ENCODE results near the gene PPM1M. TPM values are rescaled to one million over a fixed set of nuclear protein-coding genes. Genes with fewer than 3 reads are reported as not detected.
A peak's percentile ranks its signal among the peaks of the same experiment; 100 is the strongest.

PPM1M gene
- total RNA-seq, 2 donors from 2014 or later, result 22.4 to 33.2 TPM

- Histone ChIP-seq H3K9me3 (no peaks in the 10 kb centered on the region), H3K27me3 (replicated peaks; ENCODE audit: insufficient read depth) (no peaks in the 10 kb centered on the region), H3K36me3 (no peaks in the 10 kb centered on the region), H3K27ac (no peak overlapping the region), H3K4me3 (no peak overlapping the region), H3K4me1 (replicated peaks) (peaks cover 10% of the 10 kb centered on the region)
- DNase-seq (ENCODE audit: low spot score), result no peak
- 70% methylated on average over 1 of the region's 1 CpG for WGBS
- intact Hi-C loops (cut with DNase I), result no loop called here
- no peak for TF ChIP-seq POLR2A (IDR thresholded peaks at IDR 0.05)
- no peak for TF ChIP-seq POLR2AphosphoS5 (IDR thresholded peaks at IDR 0.05)
- TF ChIP-seq, protein P1, sequence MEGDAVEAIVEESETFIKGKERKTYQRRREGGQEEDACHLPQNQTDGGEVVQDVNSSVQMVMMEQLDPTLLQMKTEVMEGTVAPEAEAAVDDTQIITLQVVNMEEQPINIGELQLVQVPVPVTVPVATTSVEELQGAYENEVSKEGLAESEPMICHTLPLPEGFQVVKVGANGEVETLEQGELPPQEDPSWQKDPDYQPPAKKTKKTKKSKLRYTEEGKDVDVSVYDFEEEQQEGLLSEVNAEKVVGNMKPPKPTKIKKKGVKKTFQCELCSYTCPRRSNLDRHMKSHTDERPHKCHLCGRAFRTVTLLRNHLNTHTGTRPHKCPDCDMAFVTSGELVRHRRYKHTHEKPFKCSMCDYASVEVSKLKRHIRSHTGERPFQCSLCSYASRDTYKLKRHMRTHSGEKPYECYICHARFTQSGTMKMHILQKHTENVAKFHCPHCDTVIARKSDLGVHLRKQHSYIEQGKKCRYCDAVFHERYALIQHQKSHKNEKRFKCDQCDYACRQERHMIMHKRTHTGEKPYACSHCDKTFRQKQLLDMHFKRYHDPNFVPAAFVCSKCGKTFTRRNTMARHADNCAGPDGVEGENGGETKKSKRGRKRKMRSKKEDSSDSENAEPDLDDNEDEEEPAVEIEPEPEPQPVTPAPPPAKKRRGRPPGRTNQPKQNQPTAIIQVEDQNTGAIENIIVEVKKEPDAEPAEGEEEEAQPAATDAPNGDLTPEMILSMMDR (IDR thresholded peaks at IDR 0.05), result no peak
Observed at GRCh38 chr3:52242039-52242438, 3.5 kb upstream of the PPM1M start.

DNA sequence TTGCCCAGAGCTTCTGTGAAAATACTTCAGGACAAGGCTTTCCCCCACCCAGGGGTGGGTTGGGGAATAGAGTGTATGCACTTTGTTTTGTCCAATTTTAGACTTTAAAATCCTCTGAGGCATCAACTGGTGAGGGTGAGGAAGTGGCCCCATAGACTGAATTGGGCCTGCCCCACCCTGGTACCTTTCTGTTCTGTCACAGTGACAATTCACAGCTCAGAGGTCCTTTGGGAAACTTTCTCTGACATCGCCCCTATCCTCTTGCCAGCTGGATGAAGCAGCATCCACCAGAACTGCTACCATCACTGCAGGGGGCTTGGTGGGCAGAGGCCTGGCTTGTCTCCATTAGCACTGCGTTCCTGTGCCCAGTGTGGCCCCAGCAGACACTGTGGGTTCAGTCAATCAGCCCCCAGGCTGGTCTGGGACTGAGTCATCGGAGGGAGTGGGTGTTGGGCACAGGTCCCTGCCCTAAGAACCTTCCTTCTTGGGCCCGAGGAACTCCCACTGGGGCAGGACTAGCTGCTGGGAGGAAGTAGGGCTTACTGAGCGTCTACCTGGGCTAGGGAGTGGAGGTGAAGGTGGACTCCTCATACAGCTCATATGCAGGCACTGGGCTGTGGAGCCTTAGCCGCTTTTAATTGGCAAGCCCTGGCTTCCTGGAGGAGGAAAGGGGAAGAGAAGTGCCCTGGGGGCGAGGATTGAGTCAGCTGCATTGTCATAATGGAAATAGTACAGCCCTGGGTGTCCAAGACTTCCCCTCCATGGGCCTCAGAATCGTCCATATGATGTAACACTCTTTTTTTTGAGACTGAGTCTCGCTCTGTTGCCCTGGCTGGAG is 1.5 kb upstream of the PPM1M start:
- no peak overlapping the region for H3K4me3 ChIP-seq
- no peaks in the 10 kb centered on the region for H3K27me3 ChIP-seq (replicated peaks; ENCODE audit: insufficient read depth)
- intact Hi-C loops (cut with DNase I), result no loop called here
- TF ChIP-seq POLR2AphosphoS5 (IDR thresholded peaks at IDR 0.05) (no peak), POLR2A (IDR thresholded peaks at IDR 0.05) (no peak)
- TF ChIP-seq, protein P1 (IDR thresholded peaks at IDR 0.05), result no peak
- H3K27ac ChIP-seq, result no peak overlapping the region
- H3K9me3 ChIP-seq, result no peaks in the 10 kb centered on the region
- no peaks in the 10 kb centered on the region for H3K36me3 ChIP-seq
- DNase-seq (ENCODE audit: low spot score), result no peak
- WGBS, result 80% methylated on average over 9 of the region's 9 CpGs
- no peaks in the 10 kb centered on the region for H3K4me1 ChIP-seq (replicated peaks)

- no peaks in the 10 kb centered on the region for H3K4me1 ChIP-seq (replicated peaks)
- intact Hi-C loops (cut with DNase I), result no loop called here
- H3K4me3 ChIP-seq, result peak overlapping the region; percentile 59 to 62
- no peak for DNase-seq (ENCODE audit: low spot score)
- WGBS, result 16% methylated on average over 8 of the region's 8 CpGs
- no peaks in the 10 kb centered on the region for H3K27me3 ChIP-seq (replicated peaks; ENCODE audit: insufficient read depth)
- H3K9me3 ChIP-seq, result no peaks in the 10 kb centered on the region
- TF ChIP-seq, protein P1 (IDR thresholded peaks at IDR 0.05), result no peak
- TF ChIP-seq POLR2AphosphoS5 (IDR thresholded peaks at IDR 0.05), result no peak
- no peak for TF ChIP-seq POLR2A (IDR thresholded peaks at IDR 0.05)
- peak overlapping the region; percentile 74 to 76 for H3K27ac ChIP-seq
- H3K36me3 ChIP-seq, result no peaks in the 10 kb centered on the region
Observed at GRCh38 chr3:52246264-52246620, 683 bp downstream of the PPM1M start.

- intact Hi-C loops (cut with DNase I), result no loop called here
- TF ChIP-seq POLR2AphosphoS5 (IDR thresholded peaks at IDR 0.05) (no peak), POLR2A (IDR thresholded peaks at IDR 0.05) (no peak)
- TF ChIP-seq, protein P1 (IDR thresholded peaks at IDR 0.05), result no peak
- Histone ChIP-seq H3K4me1 (replicated peaks) (no peaks in the 10 kb centered on the region), H3K4me3 (no peak overlapping the region), H3K9me3 (no peaks in the 10 kb centered on the region), H3K27me3 (replicated peaks; ENCODE audit: insufficient read depth) (no peaks in the 10 kb centered on the region), H3K36me3 (no peaks in the 10 kb centered on the region), H3K27ac (peak overlapping the region; percentile 30 to 74)
- no peak for DNase-seq (ENCODE audit: low spot score)
- WGBS, result 78% methylated on average over 14 of the region's 14 CpGs
Observed at GRCh38 chr3:52246728-52247408, 1.3 kb downstream of the PPM1M start.

Measured in prostate gland (tissue), 2 donors.